Left ventricle myocardium superior (tissue), 1 donor: Measurements from ENCODE around the gene CALML3. TPM values are rescaled to one million over a fixed set of nuclear protein-coding genes. Genes with fewer than 3 reads are reported as not detected.
"Not testable (repeated sequence)": the region's sequence is repeated elsewhere in the genome, so short reads cannot be mapped to it uniquely, and the experiment has no call there.

Experiments used
- ATAC-seq: fragments of 200-7000 bp; cut with Tn5 transposase; one replicate; pipeline ENCODE4 v1.9.1; 2020; ENCODE audit warnings: mild to moderate bottlenecking, moderate library complexity
- DNase-seq: peaks from one replicate; pipeline ENCODE4 v3.0.0-alpha.2; 2020
- intact Hi-C: fragments of 100-400 bp; cut with micrococcal nuclease; formaldehyde crosslinking; loops from one replicate; pipeline ENCODE4 v1.11.0; 2022
- long read RNA-seq: library from polyadenylated mRNA; unstranded; transcript quantifications from one replicate; pipeline ENCODE4 v2.0.0, GENCODE V29; 2021
- total RNA-seq: library from RNA; stranded (reverse); fragmentation: NEBNext Ultra II Directional; extraction: Animal tissue kit (Norgen Biotek cat#: 25700); gene quantifications from one replicate; pipeline ENCODE4 v1.2.1, GENCODE V29; 2021
- donor health status: DM: no; HTN: yes; CAD: no; lungs with severe emphysema.

CALML3 gene
- not detected for total RNA-seq
- long read RNA-seq = 0 reads

DNA sequence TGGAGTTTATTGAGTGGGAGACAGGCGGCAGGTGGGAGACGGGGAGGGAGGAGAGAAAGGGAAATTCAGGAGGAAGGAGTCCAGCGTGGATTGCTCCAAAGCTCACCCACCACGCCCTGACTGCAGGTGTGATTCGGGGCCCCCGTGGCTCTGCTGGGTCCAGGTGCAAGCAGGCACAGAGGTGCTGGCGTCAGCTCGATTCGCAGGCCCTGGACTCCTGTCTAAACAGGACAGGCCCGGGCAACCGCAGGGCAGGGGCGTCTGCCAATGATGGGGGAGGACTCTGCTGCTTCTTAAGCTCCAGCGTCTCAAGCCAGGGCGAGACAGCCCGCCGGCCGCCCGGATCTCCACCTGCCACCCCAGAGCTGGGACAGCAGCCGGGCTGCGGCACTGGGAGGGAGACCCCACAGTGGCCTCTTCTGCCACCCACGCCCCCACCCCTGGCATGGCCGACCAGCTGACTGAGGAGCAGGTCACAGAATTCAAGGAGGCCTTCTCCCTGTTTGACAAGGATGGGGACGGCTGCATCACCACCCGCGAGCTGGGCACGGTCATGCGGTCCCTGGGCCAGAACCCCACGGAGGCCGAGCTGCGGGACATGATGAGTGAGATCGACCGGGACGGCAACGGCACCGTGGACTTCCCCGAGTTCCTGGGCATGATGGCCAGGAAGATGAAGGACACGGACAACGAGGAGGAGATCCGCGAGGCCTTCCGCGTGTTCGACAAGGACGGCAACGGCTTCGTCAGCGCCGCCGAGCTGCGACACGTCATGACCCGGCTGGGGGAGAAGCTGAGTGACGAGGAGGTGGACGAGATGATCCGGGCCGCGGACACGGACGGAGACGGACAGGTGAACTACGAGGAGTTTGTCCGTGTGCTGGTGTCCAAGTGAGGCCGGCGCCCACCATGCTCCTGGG lies at the start of gene CALML3:
Gene CALML3, plus strand, starts transcription at position 321 of the 920 bp plus-strand sequence. Its CDS starts 125 bp downstream, at position 446.
- ATAC-seq (no peak), DNase-seq (no peak)
- intact Hi-C loops = no loop called here

DNA sequence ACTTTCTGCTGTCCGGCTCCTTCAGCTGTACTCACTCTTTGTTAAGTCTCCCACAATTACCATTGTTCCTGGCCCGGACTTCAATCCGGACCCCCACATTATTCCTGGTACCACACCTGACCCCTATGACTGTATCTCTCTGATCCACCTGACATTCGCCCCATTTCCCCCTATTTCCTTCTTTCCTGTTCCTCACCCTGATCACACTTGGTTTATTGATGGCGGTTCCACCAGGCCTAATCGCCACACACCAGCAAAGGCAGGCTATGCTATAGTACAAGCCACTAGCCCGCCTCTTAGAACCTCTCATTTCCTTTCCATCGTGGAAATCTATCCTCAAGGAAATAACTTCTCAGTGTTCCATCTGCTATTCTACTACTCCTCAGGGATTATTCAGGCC lies 49.7 kb upstream of the CALML3 start:
- intact Hi-C loops, DNase-seq, ATAC-seq: not testable (repeated sequence)

DNA sequence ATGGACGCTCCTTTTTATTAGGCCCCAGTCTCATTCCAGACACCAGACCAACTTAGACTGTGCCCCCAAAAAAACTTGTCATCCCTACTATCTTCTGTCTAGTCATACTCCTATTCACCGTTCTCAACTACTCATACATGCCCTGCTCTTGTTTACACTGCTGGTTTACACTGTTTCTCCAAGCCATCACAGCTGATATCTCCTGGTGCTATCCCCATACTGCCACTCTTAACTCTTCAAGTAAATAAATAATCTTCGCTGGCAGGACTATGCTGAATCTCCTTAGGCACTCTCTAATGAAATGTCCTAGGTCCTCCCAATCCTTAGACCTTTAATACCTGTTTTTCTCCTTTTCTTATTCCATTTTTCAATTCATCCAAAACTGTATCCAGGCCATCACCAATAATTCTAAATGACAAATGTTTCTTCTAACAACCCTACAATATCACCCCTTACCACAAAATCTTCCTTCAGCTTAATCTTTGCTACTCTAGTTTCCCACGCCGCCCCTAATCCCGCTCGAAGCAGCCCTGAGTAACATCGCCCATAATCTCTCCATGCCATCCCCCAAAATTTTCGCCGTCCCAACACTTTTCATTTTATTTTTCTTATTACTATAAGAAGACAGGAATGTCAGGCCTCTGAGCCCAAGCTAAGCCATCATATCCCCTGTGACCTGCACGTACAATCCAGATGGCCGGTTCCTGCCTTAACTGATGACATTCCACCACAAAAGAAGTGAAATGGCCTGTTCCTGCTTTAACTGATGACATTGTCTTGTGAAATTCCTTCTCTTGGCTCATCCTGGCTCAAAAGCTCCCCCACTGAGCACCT lies 48.6 kb upstream of the CALML3 start:
- intact Hi-C loops, ATAC-seq, DNase-seq: not testable (repeated sequence)

DNA sequence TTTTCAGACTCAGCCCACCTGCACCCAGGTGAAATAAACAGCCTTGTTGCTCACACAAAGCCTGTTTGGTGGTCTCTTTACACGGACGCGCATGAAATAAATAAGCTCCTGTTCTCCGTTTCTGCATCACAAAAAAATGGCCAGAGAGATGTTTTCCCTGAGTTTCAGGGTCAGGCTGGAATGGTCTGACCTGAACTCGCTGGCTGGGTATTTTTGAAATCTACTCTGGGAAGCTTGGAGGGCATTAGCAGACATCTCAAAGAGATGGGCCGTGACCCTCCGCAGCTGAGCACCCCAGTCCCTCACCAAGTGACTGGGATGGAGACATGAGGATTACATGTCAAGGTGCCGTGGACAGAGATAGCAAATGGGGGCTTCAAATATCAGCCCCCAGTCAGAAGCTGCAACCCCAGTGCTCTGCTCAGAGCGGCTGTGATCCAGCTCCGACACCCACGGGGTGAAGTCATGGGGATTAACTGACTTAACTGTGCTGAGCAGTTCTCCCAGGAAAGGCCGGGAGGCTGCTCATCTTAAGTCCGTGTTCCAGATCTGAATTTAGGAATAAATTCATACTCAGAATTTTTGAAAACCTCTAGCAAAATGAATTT lies 47.7 kb upstream of the CALML3 start:
- intact Hi-C loops = no loop called here
- DNase-seq (no peak), ATAC-seq (no peak)

DNA sequence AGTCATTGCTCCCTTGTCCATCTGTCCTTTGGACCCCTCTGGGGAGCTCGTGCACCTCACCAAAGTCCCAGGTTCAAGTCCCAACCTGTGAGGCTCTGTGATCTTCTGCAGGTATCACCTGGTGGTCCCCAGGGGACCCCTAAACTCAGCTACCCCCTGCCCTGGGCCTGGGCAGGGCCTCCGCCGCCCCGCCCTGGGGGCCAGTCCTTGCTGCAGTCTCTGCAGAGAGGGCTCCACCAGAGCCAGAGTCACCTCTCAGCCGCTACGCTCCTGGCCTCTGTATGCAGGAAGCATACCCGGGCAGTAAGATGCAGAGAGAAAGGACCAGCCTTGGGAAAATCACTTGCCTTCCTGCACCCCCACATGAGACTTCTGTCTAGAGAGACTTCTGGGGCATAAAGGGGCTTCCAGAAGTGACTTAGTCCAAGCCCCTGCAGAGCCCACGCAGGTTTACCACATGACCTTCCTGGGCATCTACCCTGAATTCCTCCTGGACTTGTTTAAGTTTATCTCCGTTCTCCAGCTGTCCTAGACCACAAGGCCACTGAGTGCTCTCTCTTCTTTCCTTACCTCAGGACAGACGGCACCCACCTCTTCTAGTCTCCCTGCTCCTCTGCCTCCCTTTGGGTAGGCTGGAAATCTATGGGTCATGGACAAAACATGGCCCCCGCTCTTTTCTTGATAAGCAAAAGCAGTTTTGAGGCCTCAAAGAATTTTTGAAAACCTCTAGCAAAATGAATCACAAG lies 46.6 kb upstream of the CALML3 start:
- no peak for DNase-seq
- intact Hi-C loops = no loop called here
- ATAC-seq = no peak

DNA sequence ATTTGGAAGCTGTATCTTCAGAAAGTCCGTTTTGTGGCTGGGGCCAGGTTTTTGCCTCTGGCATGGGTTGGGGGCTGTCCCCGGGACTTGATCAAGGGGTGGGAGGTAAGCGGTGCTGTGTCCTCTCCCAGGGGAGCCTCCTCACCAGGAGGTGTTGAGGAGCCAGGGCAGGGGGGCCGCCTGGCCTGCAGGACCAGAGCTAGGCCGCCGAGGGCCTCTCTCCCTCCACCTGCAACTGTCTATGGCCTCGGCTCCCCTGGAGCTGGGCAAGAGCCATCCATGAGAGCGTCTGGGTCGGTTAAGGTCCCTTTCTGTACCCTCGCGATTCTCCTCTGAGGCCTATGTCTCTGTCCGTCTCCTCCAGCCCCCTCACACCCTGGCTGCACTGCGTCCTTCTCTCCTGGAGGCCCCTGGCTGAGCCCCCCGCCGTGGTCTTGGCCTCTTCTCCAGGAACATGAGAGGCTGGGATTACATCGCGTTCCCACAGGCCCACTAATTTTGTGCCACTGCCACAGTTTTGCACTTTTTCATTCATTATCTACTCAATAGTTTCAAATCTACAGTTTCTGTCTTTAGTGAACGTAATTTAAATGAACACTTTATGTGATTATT lies 46.0 kb upstream of the CALML3 start:
- ATAC-seq (no peak), DNase-seq (no peak)
- intact Hi-C loops = no loop called here

DNA sequence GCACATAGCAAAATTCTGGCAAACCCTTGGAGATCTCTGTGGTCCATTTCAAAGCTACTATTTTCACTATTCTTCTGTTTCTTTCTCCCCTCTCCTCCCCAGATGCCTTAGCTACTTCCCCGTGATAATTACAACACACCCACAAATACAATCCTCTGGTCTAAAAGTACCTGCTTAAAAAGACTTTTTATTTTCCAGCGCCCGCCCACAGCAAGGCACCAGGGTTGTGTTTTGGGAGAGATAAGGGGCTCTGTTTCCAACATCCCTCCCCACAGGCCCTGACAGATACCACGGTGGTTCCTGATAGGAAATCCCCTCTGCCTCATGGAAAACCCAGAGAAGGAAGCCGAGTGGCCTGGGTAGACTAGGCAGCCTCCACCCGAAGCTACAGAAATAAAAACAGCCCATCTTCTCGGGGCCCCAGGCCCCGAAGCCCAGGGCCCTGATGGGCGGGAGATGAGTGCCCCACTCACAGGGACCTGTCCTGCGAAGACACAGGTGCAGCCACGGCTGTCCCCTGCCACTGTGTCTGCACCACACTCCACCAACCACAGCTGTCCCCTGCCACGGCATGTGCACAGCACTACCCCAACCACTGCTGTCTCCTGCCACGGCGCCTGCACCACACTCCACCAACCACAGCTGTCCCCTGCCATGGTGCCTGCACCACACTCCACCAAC lies 45.1 kb upstream of the CALML3 start:
- no peak for DNase-seq
- intact Hi-C loops = no loop called here
- no peak for ATAC-seq

DNA sequence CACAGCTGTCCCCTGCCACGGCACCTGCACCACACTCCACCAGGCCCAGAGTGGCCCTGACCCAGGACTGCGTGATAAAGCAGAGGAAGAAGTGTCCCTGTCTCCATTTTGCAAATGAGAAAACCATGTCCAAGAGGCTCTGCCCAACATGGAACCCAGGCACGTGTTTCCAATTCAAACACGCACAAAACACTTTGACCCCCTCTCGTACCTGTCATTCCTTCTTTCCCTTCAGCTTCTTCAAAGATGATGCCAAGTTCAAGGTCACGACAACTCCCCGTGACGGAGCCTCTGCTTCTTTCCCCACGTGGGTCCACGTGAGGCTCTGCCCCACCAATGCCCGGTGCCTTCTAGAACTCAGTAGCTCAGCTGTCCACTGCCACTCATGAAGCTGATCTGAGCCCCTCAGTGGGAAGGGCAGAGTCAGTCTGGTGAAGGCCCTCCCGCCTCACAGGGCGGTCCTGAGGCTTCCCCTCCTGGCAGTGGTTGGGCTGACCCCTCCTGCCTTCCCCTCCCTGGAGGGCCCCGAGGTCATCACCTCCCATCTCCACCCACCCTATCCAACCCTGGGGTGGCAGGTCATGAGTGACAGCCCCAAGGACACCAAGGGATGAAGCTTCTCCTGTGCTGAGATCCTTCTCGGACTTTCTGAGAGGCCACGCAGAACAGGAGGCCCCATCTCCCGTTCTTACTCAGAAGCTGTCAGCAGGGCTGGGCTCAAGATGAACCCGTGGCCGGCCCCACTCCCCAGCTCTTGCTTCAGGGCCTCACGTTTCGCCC lies 44.4 kb upstream of the CALML3 start:
- ATAC-seq (no peak), DNase-seq (no peak)
- intact Hi-C loops = no loop called here

DNA sequence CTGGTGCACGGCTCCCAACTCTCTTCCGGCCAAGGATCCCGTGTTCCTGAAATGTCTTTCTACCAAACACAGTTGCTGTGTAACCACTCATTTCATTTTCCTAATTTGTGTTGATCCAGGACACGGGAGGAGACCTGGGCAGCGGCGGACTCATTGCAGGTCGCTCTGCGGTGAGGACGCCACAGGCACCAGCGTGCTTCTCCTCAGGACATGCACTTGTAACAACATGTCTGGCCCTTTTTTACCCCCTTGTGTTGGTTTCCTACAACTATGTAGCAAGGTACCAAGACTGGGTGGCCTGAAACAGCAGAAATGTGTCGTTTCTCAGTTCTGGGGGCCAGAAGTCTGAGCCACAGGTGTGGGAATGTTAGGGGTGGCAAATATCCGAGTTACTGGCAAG lies 43.6 kb upstream of the CALML3 start:
- DNase-seq (no peak), ATAC-seq (no peak)
- intact Hi-C loops = no loop called here

DNA sequence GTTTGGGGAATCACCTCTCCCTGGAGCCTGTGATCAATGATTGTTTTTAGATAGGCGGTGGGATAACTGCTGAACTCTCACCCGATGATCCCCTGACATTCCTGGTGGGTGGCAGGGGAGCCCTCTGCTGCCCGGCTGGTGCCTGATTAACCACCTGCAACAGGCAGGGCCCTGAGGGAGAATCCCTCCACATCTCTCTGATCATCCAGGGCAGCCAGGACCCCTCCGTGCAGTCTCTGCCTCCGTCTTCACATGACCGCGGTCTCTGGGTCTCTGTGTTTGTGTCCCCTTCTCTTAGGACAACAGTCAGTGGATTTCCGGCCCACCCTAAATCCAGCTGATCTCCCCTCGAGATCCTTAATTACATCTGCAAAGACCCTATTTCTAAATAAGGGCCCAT lies 42.7 kb upstream of the CALML3 start:
- DNase-seq (no peak), ATAC-seq (no peak)
- intact Hi-C loops = no loop called here

DNA sequence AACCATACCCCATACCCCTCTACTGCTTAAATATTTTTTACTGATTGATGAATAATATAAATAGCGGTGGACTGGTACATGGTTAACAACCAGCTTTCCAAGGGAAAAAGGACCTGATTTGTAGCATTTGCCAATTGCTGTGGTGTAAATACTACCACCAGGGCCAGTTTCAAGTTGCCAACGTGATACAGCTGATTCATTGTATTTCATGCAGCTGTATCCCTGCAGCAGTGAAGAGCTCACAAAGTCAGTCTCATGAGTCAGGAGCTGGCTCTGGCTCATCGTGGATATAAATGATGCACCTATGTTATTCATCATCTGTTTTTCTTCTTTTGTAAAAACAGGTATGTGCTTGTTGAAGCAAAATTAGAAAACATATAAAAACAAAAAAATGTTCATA lies 40.6 kb upstream of the CALML3 start:
- intact Hi-C loops = no loop called here
- DNase-seq (no peak), ATAC-seq (no peak)

DNA sequence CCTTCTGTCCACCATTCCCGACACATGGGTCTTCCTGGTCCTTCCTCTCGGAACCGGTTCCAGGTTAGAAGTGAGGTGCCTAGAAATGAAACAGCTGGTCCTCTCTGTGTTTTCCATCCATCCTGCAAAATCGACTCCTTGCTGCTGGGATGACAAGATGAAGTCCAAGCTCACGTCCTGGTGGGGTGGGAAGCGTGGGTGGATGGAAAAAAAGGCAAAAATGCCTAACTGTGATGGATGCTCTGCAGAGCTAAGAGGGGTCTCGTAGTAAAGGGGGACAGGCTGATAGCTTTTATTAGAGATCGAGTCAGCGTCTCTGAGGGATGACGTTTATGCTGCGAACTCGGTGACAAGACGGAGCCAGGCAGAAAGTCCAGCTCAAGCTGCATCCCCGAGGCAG lies 39.5 kb upstream of the CALML3 start:
- no peak for DNase-seq

DNA sequence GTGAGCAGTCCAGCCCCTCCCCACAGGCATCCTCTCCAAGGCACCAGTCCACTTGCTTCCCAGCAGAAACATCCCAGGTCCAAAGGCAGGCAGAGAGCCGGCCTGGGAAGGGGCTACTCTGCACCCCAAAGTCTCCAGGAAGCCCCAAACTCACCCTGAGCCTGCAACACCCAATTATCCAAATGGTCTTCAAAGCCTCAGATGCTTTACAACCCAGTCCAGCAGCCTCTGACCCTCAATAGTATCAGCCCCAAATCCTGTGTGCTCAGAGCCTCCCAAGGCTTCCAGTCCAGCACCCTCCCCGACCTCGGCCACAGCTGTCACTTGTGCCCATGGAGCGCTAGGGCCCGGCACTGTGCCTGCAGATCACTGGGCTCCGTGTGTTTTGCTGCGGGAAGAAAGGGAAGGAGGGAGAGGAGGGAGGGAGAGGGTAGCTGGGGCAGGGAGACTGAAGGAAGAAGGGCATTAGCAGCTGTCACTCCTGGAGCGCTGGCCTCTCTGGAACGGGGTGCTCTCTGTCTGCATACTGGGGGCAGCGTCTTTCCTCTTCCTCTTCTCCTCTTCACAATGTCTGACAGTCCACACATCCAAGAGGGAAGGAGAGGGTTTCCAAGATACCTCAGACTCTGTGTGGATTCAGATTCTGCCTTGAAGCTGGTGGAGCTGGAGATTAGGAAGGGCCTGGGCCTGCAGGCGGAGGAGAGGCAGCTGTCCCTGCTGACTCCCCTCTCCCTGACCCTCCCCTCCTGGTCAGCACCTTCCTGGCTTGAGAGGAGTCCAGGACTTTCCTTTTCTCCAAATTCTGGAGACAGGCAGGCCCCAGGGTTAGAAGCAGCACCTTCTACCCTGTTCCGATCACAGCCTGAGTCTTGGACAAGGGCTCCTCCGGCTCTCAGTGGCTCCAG lies 38.6 kb upstream of the CALML3 start:
- no peak for DNase-seq
- intact Hi-C loops = no loop called here
- no peak for ATAC-seq

More for the DNA sequence above, 39.5 kb upstream of the CALML3 start:
- ATAC-seq = no peak
- intact Hi-C loops = no loop called here

DNA sequence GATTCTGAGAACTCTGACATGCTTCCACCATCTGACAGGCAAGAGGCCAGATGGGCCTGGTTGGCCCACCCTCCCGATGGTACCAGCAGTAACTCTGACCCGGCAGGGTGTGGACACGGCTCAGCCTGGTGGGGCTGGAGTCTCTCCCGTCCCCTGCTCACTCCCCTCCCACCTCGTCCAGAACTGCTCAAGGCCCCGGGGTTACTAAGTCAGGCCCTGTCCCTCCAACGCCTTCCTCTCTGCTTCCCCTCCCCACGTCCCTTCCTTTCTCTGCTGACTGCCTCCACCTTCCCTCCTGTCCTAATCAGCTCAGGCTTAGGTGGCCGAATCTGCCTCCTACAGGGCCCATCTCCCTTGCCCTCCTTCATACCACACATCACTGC lies 37.9 kb upstream of the CALML3 start:
- ATAC-seq (no peak), DNase-seq (no peak)
- intact Hi-C loops = no loop called here

DNA sequence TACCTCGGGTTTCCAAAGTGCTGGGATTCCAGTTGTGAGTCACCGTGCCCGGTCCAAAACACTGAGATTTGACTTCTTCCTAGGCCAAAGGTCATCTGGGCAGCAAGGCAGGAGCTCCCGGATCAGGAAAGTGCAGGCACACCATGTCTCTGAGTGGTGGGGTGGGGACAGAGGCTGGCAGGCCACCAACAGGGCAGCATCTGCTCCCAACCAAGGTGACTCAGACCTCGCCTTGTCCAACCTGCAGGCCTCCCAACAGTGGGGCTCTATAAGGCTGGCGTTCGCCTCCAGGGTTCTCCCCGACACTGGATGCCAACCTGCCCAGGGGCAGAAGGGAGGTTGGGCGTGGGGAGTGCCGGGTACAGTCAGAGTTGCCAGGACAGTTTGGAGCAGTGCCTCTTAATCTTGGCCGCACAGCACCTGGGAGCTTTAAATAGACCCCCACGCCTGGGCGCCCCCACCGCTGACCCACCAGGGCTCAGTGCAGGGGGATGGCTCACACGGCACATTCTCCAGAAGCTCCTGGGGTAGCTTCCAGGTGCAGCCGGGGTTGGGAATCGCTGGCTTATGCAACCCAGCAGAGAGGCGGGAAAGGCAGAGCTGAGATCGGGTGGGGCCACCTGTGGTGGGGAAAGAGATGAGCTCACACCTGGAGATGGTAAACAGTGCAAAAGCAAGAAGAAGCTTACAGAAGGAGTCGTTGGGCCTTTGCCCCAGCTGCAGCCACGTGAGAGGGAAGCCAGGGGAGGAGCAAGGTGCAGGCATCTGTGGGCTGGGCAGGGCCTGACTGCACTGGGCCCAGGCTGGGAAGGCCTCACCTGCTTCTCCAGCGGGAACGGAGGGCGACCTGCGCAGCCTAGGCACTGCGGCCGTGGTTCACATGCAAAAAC lies 36.2 kb upstream of the CALML3 start:
- intact Hi-C loops = no loop called here
- ATAC-seq (peak; percentile 29), DNase-seq (no peak)

DNA sequence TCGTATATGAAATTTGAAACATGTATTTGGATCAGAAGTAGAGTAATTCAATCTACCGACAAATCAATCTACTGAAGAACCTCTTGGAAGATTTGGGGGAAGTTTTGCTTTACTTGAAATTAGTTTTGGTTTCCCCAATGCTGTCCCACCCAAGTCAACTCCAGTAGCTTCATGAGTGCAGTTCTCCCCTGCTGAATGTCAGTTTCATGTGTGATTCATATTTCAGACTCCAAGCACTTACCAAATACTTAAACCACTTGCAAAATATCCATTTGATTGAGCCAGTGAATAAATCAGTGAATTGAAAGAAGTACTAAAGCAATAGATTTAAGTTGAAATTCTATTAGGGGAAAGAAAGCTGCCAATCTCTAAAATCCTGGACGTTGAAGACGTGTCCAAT lies 34.7 kb upstream of the CALML3 start:
- DNase-seq (no peak), ATAC-seq (no peak)
- intact Hi-C loops = no loop called here
